Stomach (tissue), 9 donors: ENCODE measurements around the gene HTT. TPM values are rescaled to one million over a fixed set of nuclear protein-coding genes. Genes with fewer than 3 reads are reported as not detected.

Experiments used
- DNase-seq, 2 donors: peaks; one replicate each; pipeline versions ENCODE4 v3.0.0 to v3.0.0-alpha.2; 2013 to 2019
- H3K27ac ChIP-seq, 5 donors: fragments of 200-600 bp in 4 of 5; sonication (generic) in 4 of 5; one replicate each; pipeline ENCODE4 v1.5.1; 2013 to 2019; ENCODE audit warnings: mild to moderate bottlenecking in 1 of 5, moderate library complexity in 1 of 5
- H3K27me3 ChIP-seq, 3 donors: fragments of 200-600 bp; sonication (generic); one replicate each; pipeline ENCODE4 v1.5.1; 2017 to 2019; ENCODE audit warnings: mixed run types in 1 of 3
- H3K36me3 ChIP-seq, 4 donors: fragments of 200-600 bp; sonication (generic); 1 replicate in 3 of 4; 2 replicates in 1 of 4; pipeline ENCODE4 v1.5.1; 2016 to 2019
- H3K4me1 ChIP-seq, 4 donors: fragments of 200-600 bp; sonication (generic); one replicate each; pipeline ENCODE4 v1.5.1; 2016 to 2019
- H3K4me3 ChIP-seq, 4 donors: fragments of 200-600 bp; sonication (generic) in 3 of 4; one replicate each; pipeline ENCODE4 v1.5.1; 2016 to 2019; ENCODE audit warnings: mild to moderate bottlenecking in 1 of 4
- H3K9me3 ChIP-seq, 4 donors: fragments of 200-600 bp; sonication (generic); one replicate each; pipeline ENCODE4 v1.5.1; 2016 to 2019
- CTCF ChIP-seq, 7 experiments: fragments of 450-650 bp in 4 of 7; fragments of 200-600 bp in 3 of 7; sonication (generic) in 3 of 7; IDR thresholded peaks; one replicate each; pipeline ENCODE4 v1.5.1; 2016 to 2019; ENCODE audit warnings: antibody characterized with exemption in 7 of 7, control low read depth in 2 of 7, mild to moderate bottlenecking in 1 of 7
- EP300 ChIP-seq: sonication (generic); formaldehyde crosslinking; IDR thresholded peaks from one replicate; pipeline ENCODE4 v1.6.1; 2017; ENCODE audit warnings: antibody characterized with exemption
- POLR2A ChIP-seq, 4 donors: fragments of 450-650 bp; IDR thresholded peaks; one replicate each; pipeline ENCODE4 v1.6.1; 2016; ENCODE audit warnings: antibody characterized with exemption in 4 of 4, control low read depth in 2 of 4, mild to moderate bottlenecking in 1 of 4, moderate library complexity in 1 of 4
- POLR2AphosphoS5 ChIP-seq, 3 donors: sonication (generic); formaldehyde crosslinking; IDR thresholded peaks; one replicate each; pipeline ENCODE4 v1.6.1; 2016; ENCODE audit warnings: antibody characterized with exemption in 3 of 3
- WGBS, 5 donors: extraction: QIAGEN DNeasy Blood & Tissue Kit in 3 of 5; methylation state at CpG; one replicate each; pipeline versions ENCODE4 v1.1.5 to v1.1.7; 2013 to 2018; 5-methylcytosine and 5-hydroxymethylcytosine counted together
- intact Hi-C: fragments of 100-400 bp; cut with DNase I; formaldehyde crosslinking; loops from one replicate; pipeline ENCODE4 v1.15.1; 2023; ENCODE audit warnings: low total_unique reads
- polyA plus RNA-seq, 3 donors: library from polyadenylated mRNA; stranded (reverse); fragments of 200-250 nt; gene quantifications; one replicate each; pipeline ENCODE4 v1.2.3, GENCODE V29; 2013
- total RNA-seq, 5 donors: library from RNA; depleted of rRNA; stranded (reverse); fragments of >200 nt; gene quantifications; one replicate each; pipeline versions ENCODE4 v1.1.0 to v1.2.3, GENCODE V29; 2014 to 2016
- donor health status: healthy with polysubstance abuse.
- donor health status: Bipolar disorder and iron deficiency.
- donor health status: healthy.

The HTT gene
- total and polyA plus RNA-seq, 8 donors = 3.4 to 95.7 (median 41.6) TPM

- DNase-seq = no peak
- WGBS, 5 donors = 78 to 93% (median 88%) methylated on average over 3 of the region's 3 CpGs
- H3K4me3 ChIP-seq = no peak overlapping the region
- no peaks in the 10 kb centered on the region for H3K27me3 ChIP-seq
- intact Hi-C loops = no loop called here
- H3K36me3 ChIP-seq = peaks cover 15 to 79% (median 73%) of the 10 kb centered on the region in 4 donors
- H3K9me3 ChIP-seq = no peaks in the 10 kb centered on the region
- H3K27ac ChIP-seq = peak overlapping the region in 4 of 5 donors; percentile 61 to 77 (median 75)
- TF ChIP-seq POLR2A (IDR thresholded peaks at IDR 0.05) (no peak), CTCF (IDR thresholded peaks at IDR 0.05) (no peak), POLR2AphosphoS5 (IDR thresholded peaks at IDR 0.05) (no peak), EP300 (no peak)
- peaks cover 14 to 69% (median 54%) of the 10 kb centered on the region in 4 donors for H3K4me1 ChIP-seq
These were observed 33.7 kb downstream of the HTT start for GRCh38 chr4:3108211-3108610.

- Histone ChIP-seq H3K36me3 (peaks cover 32 to 84% (median 76%) of the 10 kb centered on the region in 4 donors), H3K9me3 (no peaks in the 10 kb centered on the region), H3K27me3 (no peaks in the 10 kb centered on the region), H3K27ac (peak overlapping the region; percentile 36 to 75 (median 64)), H3K4me1 (peaks cover 14 to 76% (median 55%) of the 10 kb centered on the region in 4 donors), H3K4me3 (no peak overlapping the region)
- DNase-seq = no peak
- intact Hi-C loops = no loop called here
- TF ChIP-seq POLR2A (IDR thresholded peaks at IDR 0.05) (no peak), EP300 (no peak), CTCF (IDR thresholded peaks at IDR 0.05) (no peak), POLR2AphosphoS5 (IDR thresholded peaks at IDR 0.05) (no peak)
- WGBS, 5 donors = 53 to 70% (median 68%) methylated on average over 5 of the region's 5 CpGs
These were observed 37.0 kb downstream of the HTT start for GRCh38 chr4:3111461-3111860.

GRCh38 chr4:3112201-3112600, 37.7 kb downstream of the HTT start:
- H3K4me1 ChIP-seq = peaks cover 8 to 70% (median 49%) of the 10 kb centered on the region in 4 donors
- H3K4me3 ChIP-seq = no peak overlapping the region
- peak overlapping the region in 4 of 5 donors; percentile 45 to 75 (median 68) for H3K27ac ChIP-seq
- no peaks in the 10 kb centered on the region for H3K9me3 ChIP-seq
- peaks cover 36 to 89% (median 81%) of the 10 kb centered on the region in 4 donors for H3K36me3 ChIP-seq
- TF ChIP-seq POLR2AphosphoS5 (IDR thresholded peaks at IDR 0.05) = peak in 1 of 3 donors; percentile 23
- TF ChIP-seq EP300 = no peak
- 53 to 74% (median 61%) methylated on average over 4 of the region's 4 CpGs for WGBS, 5 donors
- intact Hi-C loops = no loop called here
- H3K27me3 ChIP-seq = no peaks in the 10 kb centered on the region
- DNase-seq = no peak

GRCh38 chr4:3112609-3113469, 38.4 kb downstream of the HTT start:
- peaks cover 6 to 65% (median 43%) of the 10 kb centered on the region in 4 donors for H3K4me1 ChIP-seq
- no peak for DNase-seq
- TF ChIP-seq EP300 (no peak), POLR2AphosphoS5 (IDR thresholded peaks at IDR 0.05) (no peak), POLR2A (IDR thresholded peaks at IDR 0.05) (no peak), CTCF (IDR thresholded peaks at IDR 0.05) (no peak)
- intact Hi-C loops = no loop called here
- peaks cover 30 to 89% (median 81%) of the 10 kb centered on the region in 4 donors for H3K36me3 ChIP-seq
- 75 to 85% (median 81%) methylated on average over 5 of the region's 5 CpGs for WGBS, 5 donors
- H3K4me3 ChIP-seq = no peak overlapping the region
- H3K9me3 ChIP-seq = no peaks in the 10 kb centered on the region
- no peaks in the 10 kb centered on the region for H3K27me3 ChIP-seq
- H3K27ac ChIP-seq = peak overlapping the region in 4 of 5 donors; percentile 45 to 75 (median 68)
